Stomach (tissue), 19 donors: Measurements from ENCODE around the gene ZNF625. TPM values are rescaled to one million over a fixed set of nuclear protein-coding genes. Genes with fewer than 3 reads are reported as not detected.

Experiments used
- DNase-seq, 2 donors: peaks; one replicate each; pipeline versions ENCODE4 v3.0.0 to v3.0.0-alpha.2; 2013 to 2019
- H3K27ac ChIP-seq, 5 donors: fragments of 200-600 bp in 4 of 5; sonication (generic) in 4 of 5; one replicate each; pipeline ENCODE4 v1.5.1; 2013 to 2019; ENCODE audit warnings: mild to moderate bottlenecking in 1 of 5, moderate library complexity in 1 of 5
- H3K27me3 ChIP-seq, 3 donors: fragments of 200-600 bp; sonication (generic); one replicate each; pipeline ENCODE4 v1.5.1; 2017 to 2019; ENCODE audit warnings: mixed run types in 1 of 3
- H3K36me3 ChIP-seq, 4 donors: fragments of 200-600 bp; sonication (generic); 1 replicate in 3 of 4; 2 replicates in 1 of 4; pipeline ENCODE4 v1.5.1; 2016 to 2019
- H3K4me1 ChIP-seq, 4 donors: fragments of 200-600 bp; sonication (generic); one replicate each; pipeline ENCODE4 v1.5.1; 2016 to 2019
- H3K4me3 ChIP-seq, 4 donors: fragments of 200-600 bp; sonication (generic) in 3 of 4; one replicate each; pipeline ENCODE4 v1.5.1; 2016 to 2019; ENCODE audit warnings: mild to moderate bottlenecking in 1 of 4
- H3K9me3 ChIP-seq, 4 donors: fragments of 200-600 bp; sonication (generic); one replicate each; pipeline ENCODE4 v1.5.1; 2016 to 2019
- CTCF ChIP-seq, 7 experiments: fragments of 450-650 bp in 4 of 7; fragments of 200-600 bp in 3 of 7; sonication (generic) in 3 of 7; IDR thresholded peaks; one replicate each; pipeline ENCODE4 v1.5.1; 2016 to 2019; ENCODE audit warnings: antibody characterized with exemption in 7 of 7, control low read depth in 2 of 7, mild to moderate bottlenecking in 1 of 7
- EP300 ChIP-seq: sonication (generic); formaldehyde crosslinking; IDR thresholded peaks from one replicate; pipeline ENCODE4 v1.6.1; 2017; ENCODE audit warnings: antibody characterized with exemption
- POLR2A ChIP-seq, 4 donors: fragments of 450-650 bp; IDR thresholded peaks; one replicate each; pipeline ENCODE4 v1.6.1; 2016; ENCODE audit warnings: antibody characterized with exemption in 4 of 4, control low read depth in 2 of 4, mild to moderate bottlenecking in 1 of 4, moderate library complexity in 1 of 4
- POLR2AphosphoS5 ChIP-seq, 3 donors: sonication (generic); formaldehyde crosslinking; IDR thresholded peaks; one replicate each; pipeline ENCODE4 v1.6.1; 2016; ENCODE audit warnings: antibody characterized with exemption in 3 of 3
- WGBS, 5 donors: extraction: QIAGEN DNeasy Blood & Tissue Kit in 3 of 5; methylation state at CpG; one replicate each; pipeline versions ENCODE4 v1.1.5 to v1.1.7; 2013 to 2018; 5-methylcytosine and 5-hydroxymethylcytosine counted together
- intact Hi-C: fragments of 100-400 bp; cut with DNase I; formaldehyde crosslinking; loops from one replicate; pipeline ENCODE4 v1.15.1; 2023; ENCODE audit warnings: low total_unique reads
- long read RNA-seq, 10 donors: transcript quantifications; one replicate each; lab custom pipeline, GENCODE V29; 2026
- polyA plus RNA-seq, 3 donors: library from polyadenylated mRNA; stranded (reverse); fragments of 200-250 nt; gene quantifications; one replicate each; pipeline ENCODE4 v1.2.3, GENCODE V29; 2013
- total RNA-seq, 5 donors: library from RNA; depleted of rRNA; stranded (reverse); fragments of >200 nt; gene quantifications; one replicate each; pipeline versions ENCODE4 v1.1.0 to v1.2.3, GENCODE V29; 2014 to 2016
- donor health status: healthy with polysubstance abuse.
- donor health status: Bipolar disorder and iron deficiency.
- donor health status: healthy.

ZNF625 gene
- total RNA-seq = 1 to 10 TPM in 3 of 5 donors, not detected in 2; 6.7 to 10.0 (median 8.1) TPM
- polyA plus RNA-seq = 1 to 10 TPM in 1 of 3 donors, under 1 TPM in 2; 0.60 to 1.8 (median 0.81) TPM
- long read RNA-seq, donor 1 = 0 reads
- long read RNA-seq, donor 2 = 0 reads
- long read RNA-seq, donor 3 = 0 reads
- long read RNA-seq, donor 4 = 0 reads
- long read RNA-seq, donor 5, partial matches to known transcripts = 0 of 1 reads
- long read RNA-seq, donor 5, other reads (novel, unspliced or antisense) = 0 of 1 reads
- long read RNA-seq, donor 6 = 0 reads
- long read RNA-seq, donor 7 = 0 reads
- long read RNA-seq, donor 8 = 0 reads
- long read RNA-seq, donor 9 = 0 reads
- long read RNA-seq, donor 10 = 0 reads

DNA sequence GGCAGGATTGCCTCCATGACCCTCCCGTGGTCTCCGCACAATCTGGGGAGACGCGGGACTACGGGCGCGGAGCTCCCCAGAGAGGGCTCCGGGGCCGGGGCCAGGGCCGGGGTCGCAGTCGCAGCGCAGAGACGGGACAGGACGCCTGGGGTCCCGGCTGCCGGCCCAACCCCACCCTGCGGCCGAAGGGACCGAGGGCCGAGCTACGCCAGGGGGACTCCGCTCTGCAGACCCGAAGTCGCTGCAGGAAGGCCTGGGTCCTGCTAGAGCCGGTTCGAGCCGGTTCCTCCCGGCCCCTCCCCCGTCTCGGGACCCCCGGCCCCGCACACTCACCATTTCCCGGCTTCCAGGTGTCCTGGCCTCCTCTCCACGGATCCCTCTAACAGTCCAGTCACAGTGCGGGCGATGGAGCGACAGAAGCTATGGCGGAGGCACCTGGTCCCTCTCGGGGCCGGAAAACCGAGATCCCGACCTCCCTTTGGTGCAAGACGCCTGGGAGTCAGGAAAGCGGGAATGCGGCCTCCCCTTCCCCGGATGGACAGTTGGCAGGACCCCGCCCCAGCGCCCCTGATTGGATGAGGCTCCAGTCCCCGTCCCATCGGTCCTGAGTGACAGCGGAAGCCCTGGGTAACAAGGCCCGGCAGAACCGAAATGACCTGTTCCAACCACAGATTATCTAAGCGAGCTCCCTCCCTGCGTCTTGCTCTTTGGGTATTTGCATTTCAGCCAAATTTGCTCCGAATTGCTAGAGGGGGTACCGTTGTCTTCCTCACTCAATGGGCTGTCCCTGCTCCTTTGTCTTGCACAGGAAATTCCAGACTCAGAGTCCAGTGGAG, at the start of gene ZNF625:
Gene ZNF625, minus strand, starts transcription at position 512 of the 836 bp plus-strand sequence. Its CDS starts 176 bp downstream, at position 336.
- TF ChIP-seq POLR2A (IDR thresholded peaks at IDR 0.05) = peak in 1 of 4 donors; percentile 28
- TF ChIP-seq EP300 = no peak
- no peak for TF ChIP-seq CTCF (IDR thresholded peaks at IDR 0.05)
- peak in 2 of 3 donors; percentile 5 to 68 for TF ChIP-seq POLR2AphosphoS5 (IDR thresholded peaks at IDR 0.05)
- intact Hi-C loops = no loop called here
- Histone ChIP-seq H3K27me3 (no peaks in the 10 kb centered on the region), H3K4me1 (peaks cover 10 to 29% (median 20%) of the 10 kb centered on the region in 4 donors), H3K36me3 (peaks cover 0 to 9% (median 6%) of the 10 kb centered on the region in 4 donors), H3K4me3 (peak within 1 kb of the TSS; percentile 69 to 96 (median 86)), H3K27ac (peak within 1 kb of the TSS; percentile 7 to 82 (median 77)), H3K9me3 (no peaks in the 10 kb centered on the region)
- WGBS, 5 donors = 0 to 1% (median 1%) methylated on average over 15 to 58 of the region's 58 CpGs
- DNase-seq = peak; percentile 83 to 95

- DNase-seq = no peak
- peaks cover 18 to 59% (median 37%) of the 10 kb centered on the region in 4 donors for H3K9me3 ChIP-seq
- no peak overlapping the region for H3K4me3 ChIP-seq
- TF ChIP-seq POLR2A (IDR thresholded peaks at IDR 0.05) = no peak
- TF ChIP-seq POLR2AphosphoS5 (IDR thresholded peaks at IDR 0.05) = no peak
- no peak for TF ChIP-seq EP300
- TF ChIP-seq CTCF (IDR thresholded peaks at IDR 0.05) = no peak
- peaks cover 0 to 17% (median 14%) of the 10 kb centered on the region in 4 donors for H3K36me3 ChIP-seq
- 94 to 99% (median 98%) methylated on average over 4 of the region's 4 CpGs for WGBS, 5 donors
- H3K4me1 ChIP-seq = no peaks in the 10 kb centered on the region
- H3K27ac ChIP-seq = no peak overlapping the region
- H3K27me3 ChIP-seq = no peaks in the 10 kb centered on the region
- intact Hi-C loops = no loop called here
Observed at GRCh38 chr19:12205296-12205695, 48.8 kb upstream of the ZNF625 start.

DNA sequence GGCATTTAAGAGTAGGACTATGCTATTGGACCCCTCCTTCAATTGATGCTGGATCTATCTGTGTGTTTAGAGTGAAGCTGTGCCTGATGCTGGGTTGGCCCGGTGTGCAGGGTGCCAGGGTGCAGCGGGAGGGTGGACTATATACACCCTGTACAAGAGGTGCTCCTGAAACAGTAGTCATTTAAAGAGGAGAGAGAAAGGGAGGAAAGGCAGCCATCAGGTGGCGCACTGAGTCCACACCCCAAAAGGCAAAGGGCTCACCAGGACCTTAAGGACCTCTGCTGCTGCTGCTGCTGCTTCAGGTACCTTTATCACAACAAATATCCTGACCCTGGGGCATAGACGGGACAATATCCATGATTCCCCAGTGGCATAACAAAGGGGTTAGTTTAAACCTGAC, 45.7 kb upstream of the ZNF625 start:
- H3K27me3 ChIP-seq = no peaks in the 10 kb centered on the region
- H3K9me3 ChIP-seq = peaks cover 0 to 39% (median 15%) of the 10 kb centered on the region in 4 donors
- H3K4me3 ChIP-seq = no peak overlapping the region
- no peak for TF ChIP-seq POLR2A (IDR thresholded peaks at IDR 0.05)
- TF ChIP-seq CTCF (IDR thresholded peaks at IDR 0.05) = peak in 4 of 7 experiments; percentile 21 to 49 (median 40)
- DNase-seq = peak; percentile 66 to 80
- H3K36me3 ChIP-seq = peaks cover 0 to 2% (median under 1%) of the 10 kb centered on the region in 4 donors
- H3K27ac ChIP-seq = no peak overlapping the region
- intact Hi-C loops = no loop called here
- no peaks in the 10 kb centered on the region for H3K4me1 ChIP-seq
- WGBS, 5 donors = 21 to 44% (median 29%) methylated on average over 4 of the region's 4 CpGs

DNA sequence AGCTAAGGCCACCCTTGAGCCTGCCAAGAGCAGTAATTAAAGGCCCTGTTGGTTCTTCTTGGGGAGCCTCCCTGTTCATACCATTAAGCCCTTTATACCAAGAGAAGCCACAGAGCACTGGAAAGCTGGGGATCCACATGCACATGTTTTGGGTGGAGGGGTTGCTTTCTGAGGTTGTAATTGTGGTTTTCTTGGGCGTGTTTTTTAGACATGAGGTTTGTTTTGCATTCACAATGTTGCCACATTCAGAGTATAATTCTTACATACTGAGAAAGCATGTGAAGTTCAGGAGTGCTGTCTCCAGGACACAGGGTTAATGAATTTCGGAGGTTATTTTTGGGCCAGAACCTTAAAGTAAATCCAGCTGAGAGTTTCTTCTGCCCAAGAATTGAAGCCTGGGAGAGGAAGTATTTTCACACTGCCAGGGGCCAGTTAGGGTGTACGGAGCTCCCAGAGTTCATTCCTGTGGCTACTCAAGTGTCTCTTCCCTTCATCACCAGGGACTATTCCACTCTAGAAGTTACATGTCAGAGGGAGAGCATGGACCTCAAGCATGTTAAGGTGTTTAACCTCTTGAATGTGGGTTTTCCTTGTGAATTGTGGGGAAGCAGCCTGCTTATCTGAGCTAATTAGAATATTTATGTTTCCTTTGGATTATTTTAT, 43.4 kb upstream of the ZNF625 start:
- intact Hi-C loops = no loop called here
- no peak for DNase-seq
- no peak overlapping the region for H3K27ac ChIP-seq
- 73 to 89% (median 85%) methylated on average over 3 of the region's 3 CpGs for WGBS, 5 donors
- H3K9me3 ChIP-seq = peaks cover 0 to 37% (median 8%) of the 10 kb centered on the region in 4 donors
- H3K27me3 ChIP-seq = no peaks in the 10 kb centered on the region
- H3K4me1 ChIP-seq = peaks cover 0 to 13% (median 10%) of the 10 kb centered on the region in 4 donors
- no peak overlapping the region for H3K4me3 ChIP-seq
- H3K36me3 ChIP-seq = no peaks in the 10 kb centered on the region
- TF ChIP-seq EP300 (no peak), POLR2AphosphoS5 (IDR thresholded peaks at IDR 0.05) (no peak)
